ENCODE data around the gene IFT25.

Gene IFT25

GRCh38 chr1:53984726-53985125, 39.2 kb upstream of the IFT25 start:
- H3K9me3 Mint-ChIP-seq = no peaks in the 10 kb centered on the region
- H3K4me1 Mint-ChIP-seq = peaks cover 22% of the 10 kb centered on the region
- H3K4me3 Mint-ChIP-seq = no peak overlapping the region
- peak overlapping the region in 1 of 3 experiments; percentile 60 for H3K27ac Mint-ChIP-seq
- H3K36me3 Mint-ChIP-seq (ENCODE audit: low read depth) = no peaks in the 10 kb centered on the region
- no peak for TF ChIP-seq CTCF (IDR thresholded peaks at IDR 0.05; ENCODE audit: unreplicated experiment in 3 of 3)
- peaks cover 12% of the 10 kb centered on the region for H3K27me3 Mint-ChIP-seq (ENCODE audit: low read depth)

- no peaks in the 10 kb centered on the region for H3K36me3 Mint-ChIP-seq (ENCODE audit: low read depth)
- H3K27me3 Mint-ChIP-seq (ENCODE audit: low read depth) = peaks cover 6% of the 10 kb centered on the region
- H3K4me1 Mint-ChIP-seq = peaks cover 36% of the 10 kb centered on the region
- peak overlapping the region; percentile 73 to 80 (median 75) for H3K4me3 Mint-ChIP-seq
- peak overlapping the region; percentile 94 to 95 (median 94) for H3K27ac Mint-ChIP-seq
- H3K9me3 Mint-ChIP-seq = no peaks in the 10 kb centered on the region
- TF ChIP-seq CTCF (IDR thresholded peaks at IDR 0.05; ENCODE audit: unreplicated experiment in 3 of 3) = no peak
Measured at GRCh38 chr1:53982763-53983104, 37.2 kb upstream of the IFT25 start.

GRCh38 chr1:53982034-53982762, 36.7 kb upstream of the IFT25 start:
- TF ChIP-seq CTCF (IDR thresholded peaks at IDR 0.05; ENCODE audit: unreplicated experiment in 3 of 3) = no peak
- no peaks in the 10 kb centered on the region for H3K36me3 Mint-ChIP-seq (ENCODE audit: low read depth)
- H3K4me1 Mint-ChIP-seq = peaks cover 36% of the 10 kb centered on the region
- H3K27ac Mint-ChIP-seq = peak overlapping the region; percentile 94 to 95 (median 94)
- H3K9me3 Mint-ChIP-seq = no peaks in the 10 kb centered on the region
- H3K27me3 Mint-ChIP-seq (ENCODE audit: low read depth) = peaks cover 6% of the 10 kb centered on the region
- peak overlapping the region; percentile 73 to 80 (median 75) for H3K4me3 Mint-ChIP-seq

GRCh38 chr1:53981220-53981619, 35.7 kb upstream of the IFT25 start:
- Mint-ChIP-seq H3K9me3 (no peaks in the 10 kb centered on the region), H3K4me1 (peaks cover 36% of the 10 kb centered on the region), H3K36me3 (ENCODE audit: low read depth) (no peaks in the 10 kb centered on the region), H3K27me3 (ENCODE audit: low read depth) (peaks cover 6% of the 10 kb centered on the region), H3K27ac (peak overlapping the region; percentile 90 to 94 (median 94)), H3K4me3 (peak overlapping the region in 2 of 3 experiments; percentile 38 to 49)
- TF ChIP-seq CTCF (IDR thresholded peaks at IDR 0.05; ENCODE audit: unreplicated experiment in 3 of 3) = no peak

- peaks cover 10% of the 10 kb centered on the region for H3K36me3 Mint-ChIP-seq (ENCODE audit: low read depth)
- H3K9me3 Mint-ChIP-seq = no peaks in the 10 kb centered on the region
- peaks cover 6% of the 10 kb centered on the region for H3K27me3 Mint-ChIP-seq (ENCODE audit: low read depth)
- peaks cover 36% of the 10 kb centered on the region for H3K4me1 Mint-ChIP-seq
- TF ChIP-seq CTCF (IDR thresholded peaks at IDR 0.05; ENCODE audit: unreplicated experiment in 3 of 3) = no peak
- H3K4me3 Mint-ChIP-seq = peak overlapping the region in 1 of 3 experiments; percentile 42
- H3K27ac Mint-ChIP-seq = peak overlapping the region; percentile 19 to 81 (median 71)
Measured at GRCh38 chr1:53979712-53980450, 34.4 kb upstream of the IFT25 start.

Data from nephron (organoid).